Hepatocyte (in vitro differentiated cells): ENCODE data around the gene GPR156. TPM values are rescaled to one million over a fixed set of nuclear protein-coding genes. Genes with fewer than 3 reads are reported as not detected.

ENCODE experiments used
- DNase-seq: peaks from one replicate; pipeline ENCODE4 v3.0.0-alpha.2; 2016; ENCODE audit warnings: low spot score
- H2AFZ ChIP-seq: fragments of 200-600 bp; sonication (generic); 2 replicates; pipeline ENCODE4 v1.6.0; 2016; ENCODE audit warnings: antibody characterized with exemption, mild to moderate bottlenecking
- H3K27ac ChIP-seq: fragments of 200-600 bp; sonication (generic); 2 replicates; pipeline ENCODE4 v1.5.1; 2016; ENCODE audit warnings: mild to moderate bottlenecking
- H3K27me3 ChIP-seq: fragments of 200-600 bp; sonication (generic); 2 replicates; pipeline ENCODE4 v1.6.1; 2016
- H3K36me3 ChIP-seq: fragments of 200-600 bp; sonication (generic); replicated peaks from 2 replicates; pipeline ENCODE4 v1.5.1; 2016; ENCODE audit warnings: low read depth; ENCODE audit not compliant: insufficient read depth
- H3K4me1 ChIP-seq: fragments of 200-600 bp; sonication (generic); 2 replicates; pipeline ENCODE4 v1.5.1; 2016; ENCODE audit warnings: mild to moderate bottlenecking, moderate library complexity; ENCODE audit not compliant: insufficient read depth
- H3K4me2 ChIP-seq: fragments of 200-600 bp; sonication (generic); 2 replicates; pipeline ENCODE4 v1.6.0; 2016
- H3K4me3 ChIP-seq: fragments of 200-600 bp; sonication (generic); 2 replicates; pipeline ENCODE4 v1.5.1; 2016; ENCODE audit warnings: mild to moderate bottlenecking
- H3K79me2 ChIP-seq: fragments of 200-600 bp; sonication (generic); 2 replicates; pipeline ENCODE4 v1.6.0; 2017; ENCODE audit warnings: mild to moderate bottlenecking
- H3K9me2 ChIP-seq: fragments of 200-600 bp; sonication (generic); replicated peaks from 2 replicates; pipeline ENCODE4 v1.6.0; 2017; ENCODE audit warnings: mild to moderate bottlenecking; ENCODE audit not compliant: insufficient read depth
- H3K9me3 ChIP-seq: fragments of 200-600 bp; sonication (generic); 2 replicates; pipeline ENCODE4 v1.5.1; 2016; ENCODE audit warnings: low read depth, mild to moderate bottlenecking
- H4K20me1 ChIP-seq: fragments of 200-600 bp; sonication (generic); 2 replicates; pipeline ENCODE4 v1.6.0; 2016; ENCODE audit warnings: mild to moderate bottlenecking; ENCODE audit not compliant: insufficient read depth, poor library complexity, severe bottlenecking
- CTCF ChIP-seq: fragments of 200-600 bp; sonication (generic); IDR thresholded peaks from 2 replicates; pipeline ENCODE4 v1.5.1; 2016; ENCODE audit warnings: antibody characterized with exemption, mild to moderate bottlenecking; ENCODE audit not compliant: poor library complexity
- EZH2 ChIP-seq: fragments of 200-600 bp; sonication (generic); IDR thresholded peaks from 2 replicates; pipeline ENCODE4 v1.6.1; 2016; ENCODE audit warnings: antibody characterized with exemption, mild to moderate bottlenecking, borderline replicate concordance
- EZH2phosphoT487 ChIP-seq: fragments of 200-600 bp; sonication (generic); IDR thresholded peaks from one replicate; pipeline ENCODE4 v1.6.1; 2018; ENCODE audit warnings: antibody characterized with exemption, mild to moderate bottlenecking, low read depth, moderate library complexity; ENCODE audit not compliant: unreplicated experiment, severe bottlenecking
- WGBS: methylation state at CpG from one replicate; pipeline ENCODE4 v1.1.6; 2016; ENCODE audit warnings: low lambda C conversion rate; ENCODE audit errors: missing lambda C conversion rate; 5-methylcytosine and 5-hydroxymethylcytosine counted together
- polyA plus RNA-seq: library from polyadenylated mRNA; unstranded; fragments of >200 nt; fragmentation: Nextera tagmentation; extraction: Ambion mirVana; gene quantifications from 2 replicates; pipeline ENCODE4 v1.2.1, GENCODE V29; 2016
- total RNA-seq: library from RNA; depleted of rRNA; stranded (reverse); fragments of >200 nt; gene quantifications from 2 replicates; pipeline ENCODE4 v1.2.3, GENCODE V29; 2014

GPR156 gene
- total and polyA plus RNA-seq, 2 experiments from 2014 or later = 0.27 to 0.80 TPM

- H2AFZ ChIP-seq = peak overlapping the region; percentile 54
- H3K9me2 ChIP-seq = no peaks in the 10 kb centered on the region
- H3K27me3 ChIP-seq = no peaks in the 10 kb centered on the region
- peak overlapping the region; percentile 51 for H3K4me2 ChIP-seq
- peaks cover 14% of the 10 kb centered on the region for H3K4me1 ChIP-seq
- 89% methylated on average over 2 of the region's 2 CpGs for WGBS
- H3K27ac ChIP-seq = peak overlapping the region; percentile 82
- TF ChIP-seq EZH2 (no peak), EZH2phosphoT487 (no peak), CTCF (no peak)
- H4K20me1 ChIP-seq = no peaks in the 10 kb centered on the region
- H3K9me3 ChIP-seq = no peaks in the 10 kb centered on the region
- no peak overlapping the region for H3K4me3 ChIP-seq
- H3K79me2 ChIP-seq = no peaks in the 10 kb centered on the region
- no peaks in the 10 kb centered on the region for H3K36me3 ChIP-seq
- no peak for DNase-seq
These were observed 107.2 kb downstream of the GPR156 start for GRCh38 chr3:120177707-120178306.

- DNase-seq = peak; percentile 80
- H3K27ac ChIP-seq = peak overlapping the region; percentile 82
- no peaks in the 10 kb centered on the region for H3K9me2 ChIP-seq
- TF ChIP-seq EZH2 = no peak
- no peak for TF ChIP-seq CTCF
- no peak for TF ChIP-seq EZH2phosphoT487
- H3K9me3 ChIP-seq = no peaks in the 10 kb centered on the region
- H3K4me2 ChIP-seq = peak overlapping the region; percentile 51
- no peak overlapping the region for H3K4me3 ChIP-seq
- H2AFZ ChIP-seq = peak overlapping the region; percentile 54
- no peaks in the 10 kb centered on the region for H3K79me2 ChIP-seq
- no peaks in the 10 kb centered on the region for H4K20me1 ChIP-seq
- no peaks in the 10 kb centered on the region for H3K27me3 ChIP-seq
- 7% methylated on average over 6 of the region's 6 CpGs for WGBS
- peaks cover 14% of the 10 kb centered on the region for H3K4me1 ChIP-seq
- no peaks in the 10 kb centered on the region for H3K36me3 ChIP-seq
These were observed 107.9 kb downstream of the GPR156 start for GRCh38 chr3:120177151-120177550.

GRCh38 chr3:120174811-120175539 is 110.0 kb downstream of the GPR156 start:
- H3K36me3 ChIP-seq = no peaks in the 10 kb centered on the region
- H3K4me1 ChIP-seq = peaks cover 14% of the 10 kb centered on the region
- no peak for TF ChIP-seq EZH2
- TF ChIP-seq CTCF = no peak
- TF ChIP-seq EZH2phosphoT487 = no peak
- no peak overlapping the region for H3K4me3 ChIP-seq
- no peaks in the 10 kb centered on the region for H4K20me1 ChIP-seq
- WGBS = 95% methylated on average over 2 of the region's 3 CpGs
- H3K4me2 ChIP-seq = no peak overlapping the region
- no peak overlapping the region for H2AFZ ChIP-seq
- no peaks in the 10 kb centered on the region for H3K27me3 ChIP-seq
- H3K9me2 ChIP-seq = no peaks in the 10 kb centered on the region
- H3K27ac ChIP-seq = no peak overlapping the region
- H3K79me2 ChIP-seq = no peaks in the 10 kb centered on the region
- no peaks in the 10 kb centered on the region for H3K9me3 ChIP-seq
- DNase-seq = no peak
